GM12872 (cell line): ENCODE measurements around the gene MAPKAP1.

Experiments
- CTCF ChIP-seq: IDR thresholded peaks from 3 replicates; pipeline ENCODE4 v1.5.1; 2011; ENCODE audit warnings: low read depth, mild to moderate bottlenecking, low read length, moderate library complexity; ENCODE audit not compliant: insufficient read depth

Gene MAPKAP1

GRCh38 chr9:125649826-125650225, 57.2 kb downstream of the MAPKAP1 start:
- no peak for TF ChIP-seq CTCF

- no peak for TF ChIP-seq CTCF
Observed at GRCh38 chr9:125649315-125649714, 57.7 kb downstream of the MAPKAP1 start.

- TF ChIP-seq CTCF: no peak
Observed at GRCh38 chr9:125648294-125648693, 58.7 kb downstream of the MAPKAP1 start.

GRCh38 chr9:125646621-125647100, 60.3 kb downstream of the MAPKAP1 start:
- no peak for TF ChIP-seq CTCF

GRCh38 chr9:125646217-125646616, 60.8 kb downstream of the MAPKAP1 start:
- no peak for TF ChIP-seq CTCF

- no peak for TF ChIP-seq CTCF
Observed at GRCh38 chr9:125644819-125645507, 62.0 kb downstream of the MAPKAP1 start.

GRCh38 chr9:125642311-125642710, 64.7 kb downstream of the MAPKAP1 start:
- TF ChIP-seq CTCF: no peak
